PC-9 (cell line): ENCODE data around the gene ETV6. TPM values are rescaled to one million over a fixed set of nuclear protein-coding genes. Genes with fewer than 3 reads are reported as not detected.

Experiments
- BruUV-seq: library from RNA; stranded (reverse); fragments of 400-500 nt; replicated peaks from 2 replicates; lab custom pipeline; 2021; lab: Mats Ljungman, UMichigan
- CTCF ChIA-PET: fragments of 300-600 bp; sonication (Branson Sonifier 250); formaldehyde crosslinking; loops from one replicate; lab custom pipeline; 2022; ENCODE audit warnings: antibody characterized with exemption; lab: Charles Lee
- POLR2A ChIA-PET: fragments of 300-600 bp; sonication (Branson Sonifier 250); formaldehyde crosslinking; loops from one replicate; lab custom pipeline; 2022; ENCODE audit warnings: antibody characterized with exemption; ENCODE audit not compliant: unreplicated experiment; lab: Charles Lee
- DNase-seq, 2 experiments: peaks; one replicate each; pipeline versions ENCODE4 v3.0.0 to v3.0.0-alpha.2; 2015 to 2022; ENCODE audit warnings: mixed read lengths in 1 of 2
- H2AFZ ChIP-seq: fragments of 200-600 bp; sonication (generic); 2 replicates; pipeline ENCODE4 v1.8.1; 2017; ENCODE audit warnings: antibody characterized with exemption
- H3F3A ChIP-seq: fragments of 200-600 bp; sonication (generic); 2 replicates; pipeline ENCODE4 v1.8.1; 2017; ENCODE audit warnings: antibody characterized with exemption, mild to moderate bottlenecking, low read depth; ENCODE audit not compliant: insufficient read depth
- H3K27ac ChIP-seq: fragments of 200-600 bp; sonication (generic); 2 replicates; pipeline ENCODE4 v1.6.1; 2016; ENCODE audit warnings: mixed run types
- H3K27me3 ChIP-seq: fragments of 200-600 bp; sonication (generic); 2 replicates; pipeline ENCODE4 v1.6.1; 2016; ENCODE audit warnings: low read depth, mixed run types; ENCODE audit not compliant: insufficient read depth
- H3K36me3 ChIP-seq: fragments of 200-600 bp; sonication (generic); 2 replicates; pipeline ENCODE4 v1.6.1; 2016; ENCODE audit warnings: low read depth, mixed run types
- H3K4me1 ChIP-seq: fragments of 200-600 bp; sonication (generic); replicated peaks from 2 replicates; pipeline ENCODE4 v1.6.1; 2016; ENCODE audit warnings: mixed run types; ENCODE audit not compliant: insufficient read depth
- H3K4me2 ChIP-seq: fragments of 200-600 bp; sonication (generic); 2 replicates; pipeline ENCODE4 v1.6.1; 2017; ENCODE audit warnings: mixed run types
- H3K4me3 ChIP-seq: fragments of 200-600 bp; sonication (generic); 2 replicates; pipeline ENCODE4 v1.6.1; 2016; ENCODE audit warnings: mixed run types
- H3K79me2 ChIP-seq: fragments of 200-600 bp; sonication (generic); 2 replicates; pipeline ENCODE4 v1.6.1; 2017; ENCODE audit warnings: low read depth, mixed run types
- H3K9me2 ChIP-seq: fragments of 200-600 bp; sonication (generic); 2 replicates; pipeline ENCODE4 v1.8.1; 2017; ENCODE audit warnings: mild to moderate bottlenecking; ENCODE audit not compliant: insufficient read depth
- H3K9me3 ChIP-seq: fragments of 200-600 bp; sonication (generic); 2 replicates; pipeline ENCODE4 v1.8.1; 2016; ENCODE audit warnings: low read depth; ENCODE audit not compliant: insufficient read depth
- H4K20me1 ChIP-seq: fragments of 200-600 bp; sonication (generic); 2 replicates; pipeline ENCODE4 v1.8.1; 2017; ENCODE audit not compliant: insufficient read depth
- CTCF ChIP-seq: fragments of 200-600 bp; sonication (generic); conservative IDR thresholded peaks from 2 replicates; pipeline ENCODE4 v1.6.1; 2017; ENCODE audit warnings: mixed run types, antibody characterized with exemption, mild to moderate bottlenecking, moderate library complexity
- EZH2 ChIP-seq: fragments of 200-600 bp; sonication (generic); IDR thresholded peaks from 2 replicates; pipeline ENCODE4 v1.8.0; 2017; ENCODE audit warnings: antibody characterized with exemption, low read depth
- intact Hi-C: fragments of 100-400 bp; cut with micrococcal nuclease; formaldehyde crosslinking; loops from one replicate; pipeline ENCODE4 v1.10.0; 2022; ENCODE audit not compliant: unreplicated experiment
- total RNA-seq: library from RNA; stranded (reverse); gene quantifications from 2 replicates; pipeline ENCODE4 v1.2.3, GENCODE V29; 2021

Gene ETV6
- total RNA-seq, 1 experiment from 2014 or later = 62.8 TPM

GRCh38 chr12:11888029-11888428, 238.6 kb downstream of the ETV6 start:
- ChIA-PET POLR2A (no interaction called here), CTCF (no interaction called here)
- Histone ChIP-seq H3K27me3 (no peaks in the 10 kb centered on the region), H2AFZ (no peak overlapping the region), H3K9me2 (no peaks in the 10 kb centered on the region), H3K9me3 (no peaks in the 10 kb centered on the region), H3K4me1 (peaks cover 39% of the 10 kb centered on the region), H4K20me1 (no peaks in the 10 kb centered on the region), H3K79me2 (peaks cover 10% of the 10 kb centered on the region; the same call in 1 of the 2 replicates), H3K36me3 (peaks cover 20% of the 10 kb centered on the region), H3K4me2 (no peak overlapping the region), H3F3A (peaks cover 45% of the 10 kb centered on the region), H3K4me3 (no peak overlapping the region), H3K27ac (no peak overlapping the region)
- DNase-seq = no peak
- intact Hi-C loops = no loop called here
- TF ChIP-seq EZH2 = no peak
- no TSS peak for BruUV-seq

GRCh38 chr12:11891346-11891745, 241.9 kb downstream of the ETV6 start:
- no TSS peak for BruUV-seq
- H3K9me3 ChIP-seq = no peaks in the 10 kb centered on the region
- DNase-seq = no peak
- 0 out of 2 replicates have a peak overlapping the region, but pooled peaks have one; percentile 4 for H3K27ac ChIP-seq
- TF ChIP-seq EZH2 = no peak
- TF ChIP-seq CTCF = no peak
- H3K36me3 ChIP-seq = peaks cover 27% of the 10 kb centered on the region
- no peaks in the 10 kb centered on the region for H3K27me3 ChIP-seq
- CTCF ChIA-PET = interaction anchor here (0.6 to 0.7 kb wide), 5 partner anchors 18 to 577 kb away, joined by 3 to 11 read pairs (median 6); no protein-coding TSS in a partner anchor
- H3K4me1 ChIP-seq = peaks cover 9% of the 10 kb centered on the region
- no peaks in the 10 kb centered on the region; the same call in 1 of the 2 replicates for H3K9me2 ChIP-seq
- H3K79me2 ChIP-seq = 0 out of 2 replicates have a peak, but pooled peaks cover 3% of the 10 kb centered on the region
- H4K20me1 ChIP-seq = no peaks in the 10 kb centered on the region
- H3F3A ChIP-seq = peaks cover 15% of the 10 kb centered on the region
- H3K4me2 ChIP-seq = no peak overlapping the region
- intact Hi-C loops = no loop called here
- no peak overlapping the region for H3K4me3 ChIP-seq
- POLR2A ChIA-PET = no interaction called here
- no peak overlapping the region for H2AFZ ChIP-seq

GRCh38 chr12:11891754-11892386, 242.4 kb downstream of the ETV6 start:
- H3K4me1 ChIP-seq = peaks cover 4% of the 10 kb centered on the region
- H3K79me2 ChIP-seq = 0 out of 2 replicates have a peak, but pooled peaks cover 3% of the 10 kb centered on the region
- peaks cover 9% of the 10 kb centered on the region; the same call in 1 of the 2 replicates for H3F3A ChIP-seq
- H2AFZ ChIP-seq = no peak overlapping the region
- BruUV-seq = no TSS peak
- H3K4me3 ChIP-seq = no peak overlapping the region
- intact Hi-C loops = no loop called here
- peaks cover 22% of the 10 kb centered on the region for H3K36me3 ChIP-seq
- H3K27ac ChIP-seq = 0 out of 2 replicates have a peak overlapping the region, but pooled peaks have one; percentile 4
- CTCF ChIA-PET = interaction anchor here (0.6 to 0.7 kb wide), 7 partner anchors 18 to 576 kb away, joined by 3 to 14 read pairs (median 7); no protein-coding TSS in a partner anchor
- no peak overlapping the region for H3K4me2 ChIP-seq
- no peak for DNase-seq
- no peaks in the 10 kb centered on the region for H3K27me3 ChIP-seq
- H3K9me3 ChIP-seq = no peaks in the 10 kb centered on the region
- no peaks in the 10 kb centered on the region for H4K20me1 ChIP-seq
- TF ChIP-seq EZH2 (no peak), CTCF (peak; percentile 46; the same call in 1 of the 2 replicates)
- POLR2A ChIA-PET = interaction anchor here (0.5 to 0.7 kb wide), 3 partner anchors 18 to 55 kb away, joined by 4 to 13 read pairs (median 6); no protein-coding TSS in a partner anchor
- no peaks in the 10 kb centered on the region; the same call in 1 of the 2 replicates for H3K9me2 ChIP-seq
